Skin epidermis (tissue), 12 donors: ENCODE data around the gene KIAA0513.
A peak's percentile ranks its signal among the peaks of the same experiment; 100 is the strongest.

Experiments
- H3K27ac ChIP-seq, 21 experiments: fragments of 200-600 bp; sonication (generic) in 11 of 21; one replicate each; pipeline ENCODE4 v1.5.0; 2020; ENCODE audit warnings: mild to moderate bottlenecking in 3 of 21, inconsistent platforms in 2 of 21, moderate library complexity in 2 of 21
- H3K4me3 ChIP-seq, 7 experiments: fragments of 200-600 bp; sonication (generic) in 2 of 7; one replicate each; pipeline ENCODE4 v1.5.0; 2020; ENCODE audit warnings: inconsistent platforms in 2 of 7, mild to moderate bottlenecking in 2 of 7, moderate library complexity in 1 of 7

KIAA0513 gene, protein sequence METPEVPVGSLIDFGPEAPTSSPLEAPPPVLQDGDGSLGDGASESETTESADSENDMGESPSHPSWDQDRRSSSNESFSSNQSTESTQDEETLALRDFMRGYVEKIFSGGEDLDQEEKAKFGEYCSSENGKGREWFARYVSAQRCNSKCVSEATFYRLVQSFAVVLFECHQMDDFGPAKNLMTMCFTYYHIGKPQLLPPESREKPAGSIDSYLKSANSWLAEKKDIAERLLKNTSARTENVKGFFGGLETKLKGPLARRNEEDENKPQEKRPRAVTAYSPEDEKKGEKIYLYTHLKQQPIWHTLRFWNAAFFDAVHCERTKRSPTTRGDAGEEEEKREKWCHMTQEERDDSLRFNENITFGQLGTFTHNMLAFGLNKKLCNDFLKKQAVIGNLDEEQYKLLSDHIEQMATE

DNA sequence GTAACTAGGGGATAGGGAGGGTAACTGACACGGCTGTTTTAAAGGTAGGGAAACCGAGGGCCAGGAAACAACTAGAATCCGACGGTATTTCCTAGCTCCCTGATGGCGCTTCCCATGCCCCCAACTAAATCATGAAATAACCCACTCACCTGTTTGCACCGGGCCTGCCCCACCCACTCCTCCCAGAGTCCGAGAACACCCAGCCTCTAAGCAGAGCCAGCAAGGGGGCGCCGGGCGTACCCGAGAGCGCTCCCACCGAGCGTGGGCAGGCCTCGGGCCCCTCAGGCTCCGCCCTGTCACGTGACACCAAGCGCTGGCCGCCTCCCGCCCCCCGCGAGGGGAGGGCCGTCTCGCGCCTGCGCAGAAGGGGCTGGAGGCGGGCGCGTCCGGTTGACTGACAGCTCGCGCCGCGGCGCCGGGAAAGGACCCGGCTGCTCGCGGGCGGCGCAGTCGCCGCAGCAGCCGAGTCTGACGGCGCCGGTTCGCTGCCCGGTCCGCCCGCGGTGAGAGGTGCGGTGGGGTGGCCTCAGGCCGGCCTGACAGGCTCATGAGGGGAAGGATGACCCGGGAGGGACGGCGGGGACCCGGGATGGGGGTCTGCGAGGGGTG lies at the start of gene KIAA0513:
Gene KIAA0513 (plus strand): TSS at position 447 of the 609 bp plus-strand sequence. CDS start 39,277 bp downstream, outside the sequence.
- Histone ChIP-seq H3K27ac (peak within 1 kb of the TSS; percentile 76 to 96 (median 90)), H3K4me3 (peak within 1 kb of the TSS; percentile 69 to 90 (median 78))

DNA sequence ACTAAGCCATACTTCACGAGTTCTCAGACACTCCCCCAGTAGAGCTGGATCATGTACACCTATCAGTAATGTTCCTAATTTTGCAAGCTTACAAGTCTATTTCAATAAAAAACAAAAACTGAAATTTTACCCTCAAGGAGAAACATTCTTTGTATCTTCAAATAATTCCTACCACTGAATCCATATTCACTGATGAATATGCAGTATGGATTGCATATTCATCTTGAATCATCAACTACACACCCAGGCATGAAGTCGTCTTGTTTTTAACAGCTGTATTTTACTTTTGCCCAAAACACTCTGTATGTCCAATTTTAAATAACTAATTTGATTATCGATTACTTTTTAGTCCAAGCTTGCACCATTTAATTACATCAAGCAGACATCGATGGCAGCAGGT lies 48.1 kb upstream of the KIAA0513 start:
- no peak overlapping the region for H3K4me3 ChIP-seq
- no peak overlapping the region for H3K27ac ChIP-seq

DNA sequence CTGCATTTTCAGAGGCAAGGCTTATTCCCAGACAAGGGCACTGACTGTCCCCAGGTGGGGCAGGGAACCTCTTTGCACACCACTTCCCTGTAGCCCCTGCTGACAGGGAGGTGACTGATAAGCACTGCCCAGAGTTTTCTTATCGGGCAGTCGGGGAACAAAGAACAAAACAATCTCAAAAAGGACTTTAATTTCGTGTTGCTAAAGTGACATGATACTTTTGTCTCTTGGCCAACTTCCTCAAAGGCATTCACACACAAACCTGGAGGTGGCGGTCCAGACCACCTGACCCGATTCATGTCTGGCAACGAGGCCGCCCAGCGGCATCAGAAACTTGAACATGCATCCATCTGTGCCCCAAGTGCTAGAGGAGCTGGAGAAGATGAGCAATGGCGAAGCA lies 45.2 kb upstream of the KIAA0513 start:
- H3K27ac ChIP-seq = peak overlapping the region in 6 of 21 experiments; percentile 3 to 72 (median 34)
- no peak overlapping the region for H3K4me3 ChIP-seq

DNA sequence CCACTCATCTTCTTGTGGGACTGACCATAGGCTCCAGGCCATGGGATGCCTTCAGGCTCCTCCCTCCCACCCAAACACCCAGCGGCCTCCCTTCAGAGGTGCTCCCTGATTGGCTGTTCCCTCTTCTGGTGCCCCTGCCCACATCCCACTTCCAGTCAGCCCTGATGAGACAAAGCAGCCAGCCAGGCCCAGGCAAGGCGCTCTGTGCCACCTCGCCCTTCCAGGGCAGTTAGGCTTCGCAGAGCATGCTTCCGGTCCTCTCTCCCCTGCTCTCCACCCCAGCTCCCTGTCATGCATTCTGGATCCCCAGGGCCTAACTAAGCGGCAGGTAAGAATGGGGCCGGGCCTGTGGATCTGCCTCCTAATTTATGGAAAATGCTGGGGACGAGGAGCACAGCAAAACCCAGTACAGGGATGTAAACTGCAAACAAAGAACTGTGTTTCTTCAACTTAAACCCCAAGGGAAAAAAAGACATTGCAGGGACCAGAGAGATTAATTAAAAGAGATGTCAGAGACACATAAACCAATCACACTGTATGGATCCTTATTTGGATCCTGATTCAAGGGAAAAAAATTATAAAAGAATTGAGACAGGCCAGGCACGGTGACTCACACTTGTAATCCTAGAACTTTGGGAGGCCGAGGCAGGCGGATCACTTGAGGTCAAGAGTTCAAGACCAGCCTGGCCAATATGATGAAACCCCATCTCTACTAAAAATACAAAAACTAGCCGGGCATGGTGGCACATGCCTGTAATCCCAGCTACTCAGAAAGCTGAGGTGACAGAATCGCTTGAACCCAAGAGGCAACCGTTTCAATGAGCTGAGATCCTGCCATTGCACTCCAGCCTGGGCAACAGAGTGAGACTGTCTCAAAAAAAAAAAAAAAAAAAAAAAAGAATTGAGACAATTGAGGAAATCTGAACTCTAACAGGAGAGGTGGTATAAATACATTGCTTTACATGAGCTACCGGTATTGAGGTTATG lies 42.2 kb upstream of the KIAA0513 start:
- peak overlapping the region in 6 of 21 experiments; percentile 7 to 54 (median 24) for H3K27ac ChIP-seq
- no peak overlapping the region for H3K4me3 ChIP-seq

DNA sequence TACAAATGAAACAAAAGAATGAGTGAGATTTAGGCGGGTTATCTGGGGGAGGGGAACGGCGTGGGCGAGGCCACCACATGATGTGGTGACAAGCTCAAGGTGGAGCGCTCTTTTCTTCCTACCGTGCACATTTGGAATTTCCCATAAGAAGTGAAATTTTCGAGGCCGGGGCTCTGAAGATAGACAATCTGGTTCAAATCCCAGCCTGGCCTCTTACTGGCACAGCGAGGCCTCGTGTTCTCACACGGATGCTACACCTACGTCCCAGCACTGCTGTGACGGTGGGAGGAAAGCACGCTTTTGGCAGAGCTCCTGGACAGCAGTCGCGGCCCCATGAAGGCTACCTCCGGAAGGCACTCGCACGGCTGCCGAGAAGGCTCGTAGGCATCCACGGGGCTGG lies 41.5 kb upstream of the KIAA0513 start:
- Histone ChIP-seq H3K4me3 (no peak overlapping the region), H3K27ac (peak overlapping the region in 3 of 21 experiments; percentile 6 to 43 (median 16))

DNA sequence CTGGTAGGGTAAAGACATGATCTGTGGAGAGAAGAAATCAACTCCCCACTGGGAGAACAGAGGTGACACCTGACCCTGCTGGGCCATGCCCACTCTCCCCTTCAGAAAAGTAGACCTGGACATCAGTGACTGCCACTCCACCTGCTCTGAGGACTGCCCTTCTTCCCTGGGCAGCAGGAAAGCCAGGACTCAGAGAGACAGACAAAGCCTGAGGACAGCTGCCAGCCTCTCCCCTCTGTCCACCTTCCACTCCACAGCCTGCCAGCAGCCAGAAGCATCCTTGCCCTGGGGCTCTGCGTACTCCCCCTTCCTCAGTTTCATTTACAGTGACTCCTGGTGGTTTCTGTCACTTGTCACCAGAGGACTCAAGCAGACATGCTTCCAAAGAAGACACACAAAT lies 40.7 kb upstream of the KIAA0513 start:
- Histone ChIP-seq H3K4me3 (no peak overlapping the region), H3K27ac (no peak overlapping the region)

DNA sequence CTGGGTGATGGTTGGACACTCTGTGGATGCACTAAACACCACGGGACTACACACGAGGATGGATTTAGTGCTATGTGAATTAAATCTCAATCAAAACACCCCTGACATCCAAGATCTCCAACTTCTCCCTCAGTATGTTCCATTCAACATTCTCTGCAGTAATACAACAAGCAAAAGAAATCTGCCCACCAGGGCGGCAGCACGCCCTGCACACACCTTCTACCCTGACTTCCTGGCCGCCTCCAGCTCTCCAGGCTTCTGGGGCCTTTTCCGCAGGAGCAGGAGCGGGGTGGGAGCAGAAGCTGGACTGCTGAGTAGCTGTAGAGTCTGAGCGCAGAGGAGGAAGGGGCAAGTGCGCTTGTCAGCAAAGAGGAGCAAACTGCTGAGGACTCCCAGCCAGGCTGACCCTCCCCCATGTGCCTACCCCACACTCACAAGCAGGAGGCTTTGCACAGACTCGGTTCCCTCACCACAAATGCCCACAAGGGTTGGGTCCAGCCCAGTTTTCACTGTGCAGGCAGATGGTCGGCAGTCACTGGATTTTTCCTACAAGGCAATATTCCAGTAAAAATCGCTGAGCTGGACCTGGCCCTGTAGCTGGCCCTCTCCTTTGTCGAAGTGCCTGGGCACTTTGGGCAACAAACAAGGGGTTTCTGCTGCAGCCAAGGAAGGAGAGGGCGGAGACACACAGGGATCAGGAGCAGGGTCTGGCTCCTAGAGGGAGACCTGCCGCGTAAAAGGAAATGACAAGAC lies 39.1 kb upstream of the KIAA0513 start:
- Histone ChIP-seq H3K27ac (peak overlapping the region in 1 of 21 experiments; percentile 3), H3K4me3 (no peak overlapping the region)

DNA sequence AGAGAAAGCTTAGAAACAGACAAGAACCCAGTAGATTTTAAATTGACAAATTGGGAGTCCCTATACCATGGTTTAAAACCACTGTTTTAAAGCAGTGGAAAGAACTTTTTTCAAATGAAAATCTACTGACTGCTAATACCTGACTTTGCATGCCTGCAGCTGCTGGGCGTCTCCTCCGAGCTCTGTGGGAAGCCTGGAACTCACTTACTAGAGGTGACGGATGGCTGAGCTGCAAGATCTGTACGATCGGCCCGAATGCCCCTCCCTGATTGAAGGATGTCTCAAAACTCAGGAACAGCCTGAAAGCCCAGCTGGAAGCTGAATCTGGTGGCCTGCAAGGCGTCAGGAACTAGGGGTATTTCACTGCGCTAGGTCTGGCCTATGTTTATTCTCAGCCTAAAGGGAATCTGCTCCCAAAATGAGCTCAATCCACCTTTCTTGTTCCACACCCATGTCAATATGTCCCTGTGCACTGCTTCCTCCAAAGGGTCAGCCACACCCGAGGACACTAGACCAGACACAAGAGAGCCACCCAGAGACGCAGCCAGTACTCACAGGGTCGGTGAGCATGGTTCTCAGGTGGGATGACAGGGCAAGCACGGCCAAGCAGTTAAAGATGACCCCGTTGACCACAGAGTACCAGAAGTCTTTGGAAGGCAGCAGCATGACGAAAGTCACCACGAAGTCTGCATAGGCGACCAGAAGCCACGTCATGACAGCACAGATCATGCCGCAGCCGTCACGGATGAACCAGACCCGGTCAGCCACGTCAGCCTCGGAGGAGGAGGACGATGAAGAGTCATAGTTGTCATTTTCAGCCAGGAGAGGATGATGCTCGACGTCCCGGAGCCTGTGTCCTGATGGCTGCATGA lies 37.6 kb upstream of the KIAA0513 start:
- no peak overlapping the region for H3K27ac ChIP-seq
- no peak overlapping the region for H3K4me3 ChIP-seq

DNA sequence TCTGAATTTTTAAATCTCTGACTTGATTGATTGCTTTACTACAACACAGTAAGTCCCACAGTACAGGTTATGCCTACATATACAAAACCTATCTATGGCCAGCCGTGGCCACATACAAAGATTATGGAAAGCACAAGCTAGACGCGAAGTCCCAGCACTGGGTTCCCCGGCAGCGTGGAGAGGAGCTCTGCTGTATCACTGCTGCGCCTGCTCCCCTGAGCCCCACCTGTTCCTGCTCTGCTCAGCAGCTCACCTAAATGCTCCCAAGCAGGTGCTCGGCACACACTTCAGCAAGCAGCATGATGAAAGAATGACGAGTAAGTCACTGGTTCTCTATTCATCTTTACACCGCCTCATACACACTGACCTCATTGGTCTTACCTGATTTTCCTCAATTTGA lies 36.8 kb upstream of the KIAA0513 start:
- Histone ChIP-seq H3K4me3 (no peak overlapping the region), H3K27ac (no peak overlapping the region)

DNA sequence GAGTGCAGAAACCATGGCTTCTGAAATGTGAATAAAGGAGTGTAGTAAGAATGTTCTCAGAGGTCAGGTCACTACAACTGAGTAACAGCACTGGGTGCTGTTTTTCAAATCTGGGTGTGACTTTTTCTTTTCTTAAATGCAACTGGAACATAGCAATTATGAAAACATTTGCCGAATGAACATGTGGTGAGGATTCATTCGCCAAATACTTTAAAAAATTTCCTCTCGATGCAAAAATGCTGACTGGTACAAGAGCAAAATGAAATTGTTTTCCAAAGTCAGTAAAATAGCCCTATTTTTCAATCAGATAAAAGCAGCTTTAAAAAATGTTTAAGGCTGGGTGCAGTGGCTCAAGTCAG lies 34.9 kb upstream of the KIAA0513 start:
- no peak overlapping the region for H3K4me3 ChIP-seq
- peak overlapping the region in 13 of 21 experiments; percentile 13 to 91 (median 50) for H3K27ac ChIP-seq

DNA sequence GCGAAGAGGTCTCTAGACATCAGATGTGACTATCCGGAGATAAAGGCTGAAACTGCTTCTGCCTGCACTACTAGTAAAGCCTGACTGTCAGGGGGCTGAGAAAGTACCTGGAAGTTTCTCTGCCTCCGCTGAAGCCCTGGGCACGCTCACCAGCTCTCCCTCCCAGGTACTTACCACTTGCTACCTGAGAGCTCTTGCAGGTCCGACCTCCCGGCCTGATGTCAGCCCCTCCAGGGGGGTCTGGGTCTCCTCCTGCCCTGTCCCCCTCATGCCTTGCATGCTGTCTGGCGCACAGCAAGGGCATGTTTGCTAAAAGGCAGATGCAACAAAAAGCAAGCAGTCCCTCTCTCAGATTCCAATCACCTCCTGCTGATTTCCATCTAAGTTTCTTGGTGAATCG lies 33.7 kb upstream of the KIAA0513 start:
- Histone ChIP-seq H3K27ac (peak overlapping the region in 19 of 21 experiments; percentile 48 to 91 (median 79)), H3K4me3 (no peak overlapping the region)

DNA sequence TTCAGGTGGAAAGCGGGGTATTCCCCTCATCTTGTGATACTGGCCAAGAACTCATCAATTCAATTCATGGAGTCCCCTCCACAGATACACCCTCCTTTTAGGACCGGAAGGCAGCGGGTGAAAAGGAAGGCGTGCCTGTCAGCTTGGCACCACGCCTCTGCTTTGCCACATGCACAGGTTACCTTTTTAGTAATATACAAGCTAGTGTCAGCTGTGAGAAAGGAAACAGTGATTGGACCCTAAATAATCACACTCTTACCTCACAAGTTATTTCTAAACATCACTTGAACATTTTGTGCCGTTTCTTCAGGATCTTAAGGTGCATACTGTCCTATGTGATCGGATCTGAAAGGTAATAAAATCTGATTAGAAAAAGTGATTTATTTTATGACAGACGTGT lies 31.9 kb upstream of the KIAA0513 start:
- Histone ChIP-seq H3K4me3 (no peak overlapping the region), H3K27ac (peak overlapping the region in 16 of 21 experiments; percentile 48 to 91 (median 80))

DNA sequence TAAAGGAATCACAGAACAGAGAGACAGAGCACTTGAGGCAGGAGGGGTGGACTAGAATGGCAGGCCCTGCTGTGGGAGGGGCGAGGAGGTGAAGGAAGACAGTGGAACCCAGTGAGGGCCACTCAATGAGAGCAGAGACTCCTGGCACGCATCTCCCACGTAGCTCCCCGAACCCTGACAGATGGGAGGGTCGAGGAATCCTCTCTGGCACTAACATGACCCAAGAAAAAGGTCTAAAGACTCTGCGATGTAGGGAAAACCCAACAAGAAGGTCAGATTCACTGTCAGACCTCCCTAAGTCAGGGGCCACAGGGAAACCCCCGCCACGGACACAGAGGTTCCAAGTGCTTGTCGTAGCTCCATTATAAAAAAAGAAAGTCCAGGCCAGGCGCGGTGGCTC lies 31.2 kb upstream of the KIAA0513 start:
- H3K4me3 ChIP-seq = no peak overlapping the region
- peak overlapping the region in 7 of 21 experiments; percentile 25 to 91 (median 33) for H3K27ac ChIP-seq

DNA sequence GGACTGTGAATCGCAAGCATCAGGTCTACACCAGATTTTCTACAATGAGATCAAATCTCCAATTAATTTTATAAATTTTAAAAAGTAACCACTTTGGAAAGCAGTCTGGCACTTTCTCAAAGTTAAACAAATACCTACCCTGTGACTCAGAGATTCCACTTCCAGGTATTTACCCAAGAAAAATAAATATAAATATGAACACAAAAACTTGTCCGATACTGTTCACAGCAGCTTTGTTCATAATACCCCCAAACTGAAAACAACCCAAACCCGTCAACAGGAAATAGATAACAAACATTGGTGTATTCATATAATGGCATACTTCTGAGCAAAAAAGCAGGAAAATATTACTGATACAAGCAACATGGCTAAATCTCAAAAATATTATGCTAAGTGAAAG lies 28.4 kb upstream of the KIAA0513 start:
- Histone ChIP-seq H3K27ac (peak overlapping the region in 9 of 21 experiments; percentile 10 to 57 (median 34)), H3K4me3 (no peak overlapping the region)

DNA sequence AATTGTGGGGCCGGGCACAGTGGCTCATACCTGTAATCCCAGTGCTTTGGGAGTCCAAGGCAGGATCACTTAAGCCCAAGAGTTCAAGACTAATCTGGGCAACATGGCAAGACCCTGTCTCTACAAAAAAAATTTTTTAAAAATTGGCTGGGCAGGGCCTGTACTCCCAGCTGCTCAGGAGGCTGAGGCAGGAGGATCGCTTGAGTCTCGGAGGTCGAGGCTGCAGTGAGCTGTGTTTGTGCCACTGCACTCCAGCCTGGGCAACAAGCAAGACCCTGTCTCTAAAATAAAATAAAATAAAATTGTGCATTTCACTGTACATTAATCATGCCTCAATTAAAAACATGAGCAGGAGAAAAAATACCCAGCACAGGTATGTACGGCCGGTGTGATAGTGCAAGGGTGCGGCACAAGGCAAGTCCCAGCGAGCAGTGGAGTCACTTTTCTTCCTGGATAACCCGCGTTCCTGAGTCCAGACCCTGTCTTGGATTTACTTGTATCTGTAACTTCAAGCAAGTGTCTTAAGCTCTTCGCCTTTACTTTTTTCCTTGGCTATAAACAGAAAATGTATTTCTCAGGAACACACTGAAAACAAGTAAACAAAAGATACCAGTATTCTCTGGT lies 27.6 kb upstream of the KIAA0513 start:
- H3K27ac ChIP-seq = peak overlapping the region in 13 of 21 experiments; percentile 6 to 68 (median 38)
- H3K4me3 ChIP-seq = no peak overlapping the region

DNA sequence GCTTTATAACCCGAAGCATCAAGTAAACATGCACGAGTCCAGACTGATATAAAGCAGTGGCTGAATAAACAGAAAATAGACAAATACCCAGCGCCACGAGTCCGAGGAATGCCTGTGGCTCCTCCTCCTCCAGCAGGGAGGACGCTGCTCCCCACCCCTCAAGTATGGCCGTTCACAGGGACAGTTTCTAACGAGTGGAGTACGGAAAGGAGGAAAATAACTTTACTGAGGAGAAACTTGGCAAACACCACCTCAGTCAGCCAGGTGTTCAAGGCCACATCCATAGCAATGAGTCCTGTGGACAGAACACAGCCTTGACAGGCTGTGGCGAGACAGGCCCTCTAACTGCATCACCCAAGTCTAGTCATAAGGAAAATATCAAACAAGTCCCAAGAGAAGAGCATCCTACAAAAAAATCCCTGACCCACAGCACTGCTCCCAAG lies 25.5 kb upstream of the KIAA0513 start:
- Histone ChIP-seq H3K4me3 (no peak overlapping the region), H3K27ac (peak overlapping the region in 16 of 21 experiments; percentile 12 to 78 (median 62))

DNA sequence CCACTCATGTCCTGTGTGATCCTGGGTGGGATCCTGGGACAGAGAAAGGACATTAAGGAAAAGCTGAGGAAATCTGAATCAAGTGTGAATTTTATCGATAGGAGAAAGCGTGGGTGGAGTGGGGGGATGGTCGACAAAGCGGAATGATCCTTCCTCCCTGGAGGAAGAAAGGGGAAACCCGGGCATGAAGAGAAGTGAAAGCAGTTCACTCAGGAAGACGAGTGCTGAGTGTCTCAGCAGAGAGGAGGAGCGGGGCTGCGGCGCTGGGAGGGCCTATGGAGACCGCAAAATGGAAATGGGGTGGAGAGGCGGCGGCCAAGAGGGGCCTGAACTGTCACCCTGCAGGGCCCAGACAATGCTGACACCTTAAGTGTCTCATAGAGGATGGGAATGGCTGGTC lies 25.0 kb upstream of the KIAA0513 start:
- H3K27ac ChIP-seq = peak overlapping the region in 18 of 21 experiments; percentile 17 to 78 (median 59)
- H3K4me3 ChIP-seq = peak overlapping the region in 1 of 7 experiments; percentile 5

DNA sequence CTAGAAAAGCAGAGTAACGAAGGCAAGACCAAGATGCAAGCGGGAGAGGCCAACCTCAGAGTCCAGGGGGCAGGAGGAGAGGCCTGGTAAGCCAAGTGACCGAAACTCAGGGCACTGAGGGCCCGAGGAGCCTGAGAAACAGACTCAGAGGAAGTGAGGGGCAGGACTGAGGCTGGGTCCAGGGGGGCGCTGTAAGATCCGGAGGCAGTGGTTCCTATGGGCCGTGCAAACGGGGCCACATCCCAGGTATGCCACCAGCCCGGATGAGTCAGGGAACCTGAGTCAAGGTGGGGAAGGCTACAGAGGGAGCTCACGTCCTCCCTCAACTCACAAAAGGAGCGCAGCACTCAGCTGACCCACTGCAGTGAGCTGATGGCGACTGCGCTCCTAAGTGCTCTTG lies 24.5 kb upstream of the KIAA0513 start:
- peak overlapping the region in 1 of 7 experiments; percentile 5 for H3K4me3 ChIP-seq
- H3K27ac ChIP-seq = peak overlapping the region in 18 of 21 experiments; percentile 17 to 78 (median 62)
